Epidermal melanocyte (primary cell): Measurements from ENCODE around the gene EPHB1.

ENCODE experiments used
- DNase-seq: peaks from one replicate; pipeline ENCODE4 v3.0.0; 2011; ENCODE audit warnings: low spot score; ENCODE audit not compliant: insufficient read length

The EPHB1 gene

GRCh38 chr3:134846911-134847317 is 51.9 kb downstream of the EPHB1 start:
- DNase-seq: no peak

- DNase-seq: no peak
Measured at GRCh38 chr3:134847349-134847748, 52.3 kb downstream of the EPHB1 start.

GRCh38 chr3:134849561-134849960 is 54.5 kb downstream of the EPHB1 start:
- no peak for DNase-seq

GRCh38 chr3:134850761-134851160 is 55.7 kb downstream of the EPHB1 start:
- DNase-seq: no peak

GRCh38 chr3:134852132-134852531 is 57.1 kb downstream of the EPHB1 start:
- DNase-seq: no peak

GRCh38 chr3:134852893-134853351 is 57.9 kb downstream of the EPHB1 start:
- DNase-seq: no peak

GRCh38 chr3:134854254-134854653 is 59.2 kb downstream of the EPHB1 start:
- DNase-seq: no peak

GRCh38 chr3:134857356-134857755 is 62.3 kb downstream of the EPHB1 start:
- DNase-seq: no peak

GRCh38 chr3:134857776-134858362 is 62.8 kb downstream of the EPHB1 start:
- DNase-seq: no peak

- DNase-seq: no peak
Measured at GRCh38 chr3:134858441-134859035, 63.5 kb downstream of the EPHB1 start.

- DNase-seq: no peak
Measured at GRCh38 chr3:134859341-134859740, 64.3 kb downstream of the EPHB1 start.

- no peak for DNase-seq
Measured at GRCh38 chr3:134860141-134860540, 65.1 kb downstream of the EPHB1 start.

- DNase-seq: no peak
Measured at GRCh38 chr3:134863915-134864314, 68.9 kb downstream of the EPHB1 start.

- DNase-seq: no peak
Measured at GRCh38 chr3:134864636-134865035, 69.6 kb downstream of the EPHB1 start.

- no peak for DNase-seq
Measured at GRCh38 chr3:134867277-134867676, 72.2 kb downstream of the EPHB1 start.

GRCh38 chr3:134869153-134869726 is 74.2 kb downstream of the EPHB1 start:
- DNase-seq: no peak

- DNase-seq: no peak
Measured at GRCh38 chr3:134871818-134872217, 76.8 kb downstream of the EPHB1 start.

GRCh38 chr3:134872440-134873388 is 77.7 kb downstream of the EPHB1 start:
- no peak for DNase-seq

- DNase-seq: no peak
Measured at GRCh38 chr3:134873789-134874188, 78.7 kb downstream of the EPHB1 start.

GRCh38 chr3:134874737-134875413 is 79.8 kb downstream of the EPHB1 start:
- no peak for DNase-seq

- DNase-seq: no peak
Measured at GRCh38 chr3:134876836-134877235, 81.8 kb downstream of the EPHB1 start.
